Suprapubic skin (tissue), 4 donors: ENCODE results near the gene ZNF177.

Experiments used
- EP300 ChIP-seq: sonication (generic); formaldehyde crosslinking; IDR thresholded peaks from one replicate; pipeline ENCODE4 v1.6.1; 2017; ENCODE audit warnings: antibody characterized with exemption
- POLR2A ChIP-seq, 2 donors: fragments of 450-650 bp; IDR thresholded peaks; one replicate each; pipeline ENCODE4 v1.6.1; 2017; ENCODE audit warnings: antibody characterized with exemption in 2 of 2, mild to moderate bottlenecking in 2 of 2, moderate library complexity in 2 of 2
- POLR2AphosphoS5 ChIP-seq, 3 donors: sonication (generic); formaldehyde crosslinking; IDR thresholded peaks; one replicate each; pipeline ENCODE4 v1.6.1; 2017; ENCODE audit warnings: antibody characterized with exemption in 3 of 3
- TF ChIP-seq, protein P1 (sequence below), 2 donors: fragments of 200-600 bp in 1 of 2; fragments of 450-650 bp in 1 of 2; sonication (generic) in 1 of 2; IDR thresholded peaks; one replicate each; pipeline ENCODE4 v1.5.1; 2016 to 2019; ENCODE audit warnings: antibody characterized with exemption in 2 of 2, mild to moderate bottlenecking in 1 of 2, moderate library complexity in 1 of 2

DNA sequence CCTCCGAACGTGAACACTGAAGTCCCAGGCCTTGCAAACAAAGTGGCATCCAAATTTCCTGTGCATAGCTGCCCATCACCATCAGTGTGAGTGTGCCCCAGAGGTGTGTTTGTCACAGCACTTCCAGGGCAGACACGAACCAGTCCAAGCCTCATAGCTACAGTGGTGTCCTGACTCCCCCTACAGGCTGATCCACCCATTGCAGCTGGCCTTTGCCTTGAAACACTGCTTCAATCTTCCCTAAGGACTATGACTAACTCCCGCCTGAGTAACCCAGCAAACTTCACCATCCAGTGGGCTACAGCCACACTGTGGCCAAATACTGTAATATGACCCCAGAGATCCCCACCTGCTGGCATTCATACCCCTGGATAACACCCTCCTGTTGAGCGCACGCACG, 68.7 kb downstream of the ZNF177 start:
- TF ChIP-seq, protein P1, sequence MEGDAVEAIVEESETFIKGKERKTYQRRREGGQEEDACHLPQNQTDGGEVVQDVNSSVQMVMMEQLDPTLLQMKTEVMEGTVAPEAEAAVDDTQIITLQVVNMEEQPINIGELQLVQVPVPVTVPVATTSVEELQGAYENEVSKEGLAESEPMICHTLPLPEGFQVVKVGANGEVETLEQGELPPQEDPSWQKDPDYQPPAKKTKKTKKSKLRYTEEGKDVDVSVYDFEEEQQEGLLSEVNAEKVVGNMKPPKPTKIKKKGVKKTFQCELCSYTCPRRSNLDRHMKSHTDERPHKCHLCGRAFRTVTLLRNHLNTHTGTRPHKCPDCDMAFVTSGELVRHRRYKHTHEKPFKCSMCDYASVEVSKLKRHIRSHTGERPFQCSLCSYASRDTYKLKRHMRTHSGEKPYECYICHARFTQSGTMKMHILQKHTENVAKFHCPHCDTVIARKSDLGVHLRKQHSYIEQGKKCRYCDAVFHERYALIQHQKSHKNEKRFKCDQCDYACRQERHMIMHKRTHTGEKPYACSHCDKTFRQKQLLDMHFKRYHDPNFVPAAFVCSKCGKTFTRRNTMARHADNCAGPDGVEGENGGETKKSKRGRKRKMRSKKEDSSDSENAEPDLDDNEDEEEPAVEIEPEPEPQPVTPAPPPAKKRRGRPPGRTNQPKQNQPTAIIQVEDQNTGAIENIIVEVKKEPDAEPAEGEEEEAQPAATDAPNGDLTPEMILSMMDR (IDR thresholded peaks at IDR 0.05): no peak
- TF ChIP-seq POLR2A (IDR thresholded peaks at IDR 0.05) (no peak), EP300 (no peak), POLR2AphosphoS5 (IDR thresholded peaks at IDR 0.05) (no peak)
